ENCODE results near the gene KIF13A. TPM values are rescaled to one million over a fixed set of nuclear protein-coding genes. Genes with fewer than 3 reads are reported as not detected.
"Not testable (repeated sequence)": the region's sequence is repeated elsewhere in the genome, so short reads cannot be mapped to it uniquely, and the experiment has no call there.

Gene KIF13A
- total RNA-seq, 3 donors from 2014 or later: 40.0 to 60.4 (median 49.6) TPM

DNA sequence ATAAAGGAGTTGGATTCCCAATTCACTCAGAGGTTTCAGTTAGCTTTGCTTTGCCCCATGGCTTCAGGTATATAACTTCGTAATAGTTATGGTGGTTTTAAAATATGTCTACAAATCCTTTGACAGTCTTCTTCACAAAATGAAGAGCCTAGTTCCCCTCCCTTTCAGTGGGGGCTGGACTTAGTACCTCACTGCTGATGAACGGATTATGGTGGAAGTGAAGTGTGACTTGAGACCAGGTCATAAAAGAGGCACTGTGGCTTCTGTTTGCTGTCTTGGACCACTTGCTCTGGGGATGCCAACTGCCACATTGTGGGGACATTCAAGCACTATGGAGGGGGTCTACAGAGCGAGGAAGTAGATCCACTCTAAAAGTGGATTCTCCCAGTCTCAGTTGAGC, 233.2 kb downstream of the KIF13A start:
- no peaks in the 10 kb centered on the region for H3K4me1 ChIP-seq
- no peak for TF ChIP-seq POLR2AphosphoS5 (IDR thresholded peaks at IDR 0.05)
- H3K9me3 ChIP-seq: no peaks in the 10 kb centered on the region
- no peaks in the 10 kb centered on the region for H3K36me3 ChIP-seq
- intact Hi-C loops (cut with DNase I; ENCODE audit: low total_unique reads): no loop called here
- DNase-seq (ENCODE audit: low spot score in 2 of 2): no peak
- H3K27ac ChIP-seq: no peak overlapping the region
- H3K4me3 ChIP-seq: no peak overlapping the region
- no peaks in the 10 kb centered on the region for H3K27me3 ChIP-seq

DNA sequence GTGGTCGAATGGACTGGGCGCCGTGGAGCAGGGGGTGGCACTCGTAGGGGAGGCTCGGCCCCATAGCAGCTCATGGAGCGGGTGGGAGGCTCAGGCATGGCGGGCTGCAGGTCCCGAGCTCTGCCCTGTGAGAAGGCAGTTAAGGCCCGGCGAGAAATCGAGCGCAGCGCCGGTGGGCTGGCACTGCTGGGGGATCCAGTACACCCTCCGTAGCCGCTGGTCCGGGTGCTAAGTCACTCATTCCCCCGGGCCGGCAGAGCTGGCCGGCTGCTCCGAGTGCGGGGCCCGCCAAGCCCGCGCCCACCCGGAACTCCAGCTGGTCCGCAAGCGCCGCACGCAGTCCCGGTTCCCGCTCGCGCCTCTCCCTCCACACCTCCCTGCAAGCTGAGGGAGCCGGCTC, 242.1 kb downstream of the KIF13A start:
- intact Hi-C loops (cut with DNase I; ENCODE audit: low total_unique reads); H3K4me3 ChIP-seq; DNase-seq (ENCODE audit: low spot score in 2 of 2); H3K4me1 ChIP-seq; H3K27me3 ChIP-seq; H3K9me3 ChIP-seq; H3K36me3 ChIP-seq; H3K27ac ChIP-seq: not testable (repeated sequence)

DNA sequence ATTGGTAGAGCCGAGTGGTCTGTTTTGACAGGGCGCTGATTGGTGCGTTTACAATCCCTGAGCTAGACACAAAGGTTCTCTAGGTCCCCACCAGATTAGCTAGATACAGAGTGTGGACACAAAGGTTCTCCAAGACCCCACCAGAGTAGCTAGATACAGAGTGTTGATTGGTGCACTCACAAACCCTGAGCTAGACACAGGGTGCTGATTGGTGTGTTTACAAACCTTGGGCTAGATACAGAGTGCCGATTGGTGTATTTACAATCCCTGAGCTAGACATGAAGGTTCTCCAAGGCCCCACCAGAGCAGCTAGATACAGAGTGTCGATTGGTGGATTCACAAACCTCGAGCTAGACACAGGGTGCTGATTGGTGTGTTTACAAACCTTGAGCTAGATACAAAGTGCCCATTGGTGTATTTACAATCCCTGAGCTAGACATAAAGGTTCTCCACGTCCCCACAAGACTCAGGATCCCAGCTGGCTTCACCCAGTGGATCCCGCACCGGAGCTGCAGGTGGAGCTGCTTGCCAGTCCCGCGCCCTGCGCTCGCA, 242.6 kb downstream of the KIF13A start:
- H3K27me3 ChIP-seq; H3K9me3 ChIP-seq; H3K36me3 ChIP-seq; H3K4me3 ChIP-seq; H3K27ac ChIP-seq; DNase-seq (ENCODE audit: low spot score in 2 of 2); H3K4me1 ChIP-seq; intact Hi-C loops (cut with DNase I; ENCODE audit: low total_unique reads): not testable (repeated sequence)

DNA sequence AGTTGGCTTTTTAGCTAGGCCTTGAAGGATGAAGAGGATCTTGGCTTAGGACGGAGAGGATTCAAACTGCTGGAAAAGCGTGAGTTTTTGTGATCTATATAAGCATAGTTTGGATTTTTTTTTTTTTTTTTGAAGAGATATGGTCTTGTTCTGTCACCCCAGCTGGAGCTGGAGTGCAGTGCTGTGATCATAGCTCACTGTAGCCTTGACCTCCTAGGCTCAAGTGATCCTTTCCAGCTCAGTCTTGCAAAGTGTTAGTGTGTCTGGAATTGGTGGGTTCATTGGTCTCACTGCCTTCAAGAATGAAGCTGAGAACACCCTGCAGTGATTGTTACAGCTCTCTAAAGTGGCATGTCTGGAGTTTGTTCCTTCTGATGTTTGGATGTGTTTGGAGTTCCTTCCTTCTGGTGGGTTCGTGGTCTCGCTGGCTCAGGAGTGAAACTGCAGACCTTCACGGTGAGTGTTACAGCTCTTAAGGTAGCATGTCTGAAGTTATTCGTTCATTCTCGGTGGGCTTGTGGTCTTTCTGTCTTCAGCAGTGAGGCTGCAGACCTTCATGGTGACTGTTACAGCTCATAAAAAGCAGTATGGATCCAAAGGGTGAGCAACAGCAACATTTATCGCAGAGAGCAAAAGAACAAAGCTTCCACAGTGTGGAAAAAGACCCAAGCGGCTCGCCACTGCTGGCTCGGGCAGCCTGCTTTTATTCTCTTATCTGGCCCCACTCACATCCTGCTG, 243.2 kb downstream of the KIF13A start:
- Histone ChIP-seq H3K4me1 (no peaks in the 10 kb centered on the region), H3K27ac (no peak overlapping the region), H3K36me3 (no peaks in the 10 kb centered on the region), H3K9me3 (no peaks in the 10 kb centered on the region), H3K27me3 (no peaks in the 10 kb centered on the region), H3K4me3 (no peak overlapping the region)
- intact Hi-C loops (cut with DNase I; ENCODE audit: low total_unique reads): no loop called here
- no peak for DNase-seq (ENCODE audit: low spot score in 2 of 2)
- TF ChIP-seq POLR2A (IDR thresholded peaks at IDR 0.05): no peak

DNA sequence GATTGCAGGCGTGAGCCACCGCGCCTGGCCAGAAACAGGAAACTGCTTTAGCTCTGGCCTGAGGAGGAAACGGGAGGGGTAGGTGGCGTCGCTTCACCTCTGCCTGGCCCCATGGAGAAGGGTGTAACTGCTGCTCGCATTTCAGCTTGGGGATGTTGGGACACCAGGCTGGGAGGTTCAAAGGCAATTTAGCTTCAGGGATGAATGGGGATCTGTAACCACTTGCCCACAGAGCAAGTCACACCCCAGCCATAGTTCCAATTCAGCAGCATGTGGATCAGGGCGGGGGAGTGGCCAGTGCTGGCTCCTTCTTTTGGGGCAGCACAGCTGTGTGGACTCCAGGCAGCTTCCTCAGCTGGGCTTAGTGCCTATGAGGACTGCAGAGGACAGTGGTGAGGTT, 245.9 kb downstream of the KIF13A start:
- H3K4me1 ChIP-seq: no peaks in the 10 kb centered on the region
- no peak overlapping the region for H3K27ac ChIP-seq
- peaks cover 0 to 24% of the 10 kb centered on the region in 2 donors for H3K9me3 ChIP-seq
- H3K27me3 ChIP-seq: no peaks in the 10 kb centered on the region
- H3K36me3 ChIP-seq: no peaks in the 10 kb centered on the region
- DNase-seq (ENCODE audit: low spot score in 2 of 2): no peak
- TF ChIP-seq, protein P1, sequence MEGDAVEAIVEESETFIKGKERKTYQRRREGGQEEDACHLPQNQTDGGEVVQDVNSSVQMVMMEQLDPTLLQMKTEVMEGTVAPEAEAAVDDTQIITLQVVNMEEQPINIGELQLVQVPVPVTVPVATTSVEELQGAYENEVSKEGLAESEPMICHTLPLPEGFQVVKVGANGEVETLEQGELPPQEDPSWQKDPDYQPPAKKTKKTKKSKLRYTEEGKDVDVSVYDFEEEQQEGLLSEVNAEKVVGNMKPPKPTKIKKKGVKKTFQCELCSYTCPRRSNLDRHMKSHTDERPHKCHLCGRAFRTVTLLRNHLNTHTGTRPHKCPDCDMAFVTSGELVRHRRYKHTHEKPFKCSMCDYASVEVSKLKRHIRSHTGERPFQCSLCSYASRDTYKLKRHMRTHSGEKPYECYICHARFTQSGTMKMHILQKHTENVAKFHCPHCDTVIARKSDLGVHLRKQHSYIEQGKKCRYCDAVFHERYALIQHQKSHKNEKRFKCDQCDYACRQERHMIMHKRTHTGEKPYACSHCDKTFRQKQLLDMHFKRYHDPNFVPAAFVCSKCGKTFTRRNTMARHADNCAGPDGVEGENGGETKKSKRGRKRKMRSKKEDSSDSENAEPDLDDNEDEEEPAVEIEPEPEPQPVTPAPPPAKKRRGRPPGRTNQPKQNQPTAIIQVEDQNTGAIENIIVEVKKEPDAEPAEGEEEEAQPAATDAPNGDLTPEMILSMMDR (IDR thresholded peaks at IDR 0.05): no peak
- no peak for TF ChIP-seq POLR2A (IDR thresholded peaks at IDR 0.05)
- TF ChIP-seq POLR2AphosphoS5 (IDR thresholded peaks at IDR 0.05): no peak
- intact Hi-C loops (cut with DNase I; ENCODE audit: low total_unique reads): no loop called here
- no peak overlapping the region for H3K4me3 ChIP-seq

DNA sequence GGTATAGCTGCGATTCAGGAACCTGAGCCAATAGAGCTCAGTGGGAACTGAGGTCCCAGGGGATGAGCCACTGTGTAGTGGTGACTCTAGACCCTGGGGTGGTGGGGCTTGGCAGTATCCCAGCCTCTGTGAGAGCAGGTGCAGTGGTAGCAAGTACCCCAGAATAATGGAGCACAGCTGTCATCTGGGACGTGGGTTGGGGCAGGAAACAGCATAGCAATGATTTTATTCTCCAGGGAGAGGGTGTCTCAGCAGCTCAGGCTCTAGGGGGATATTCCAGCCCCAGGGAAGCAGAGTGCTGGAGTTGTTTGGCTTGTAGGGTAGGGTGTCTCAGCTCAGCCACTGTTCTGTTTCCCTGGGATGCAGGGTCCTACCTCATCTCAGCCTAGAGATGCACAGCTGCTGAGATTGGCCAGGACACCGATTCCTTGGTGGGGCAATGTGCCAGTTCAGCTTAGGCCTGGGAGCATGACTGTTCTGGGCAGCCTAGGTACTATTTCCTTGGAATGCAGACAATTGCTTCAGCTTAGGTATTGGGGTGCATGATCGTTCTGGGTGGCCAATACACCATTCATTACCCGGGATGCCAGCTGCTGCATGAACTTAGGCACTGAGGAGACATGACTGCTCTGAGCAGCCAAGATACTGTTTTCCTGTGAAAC, 246.7 kb downstream of the KIF13A start:
- peaks cover 0 to 25% of the 10 kb centered on the region in 2 donors for H3K9me3 ChIP-seq
- H3K4me3 ChIP-seq: no peak overlapping the region
- no peaks in the 10 kb centered on the region for H3K27me3 ChIP-seq
- no peak for DNase-seq (ENCODE audit: low spot score in 2 of 2)
- no peaks in the 10 kb centered on the region for H3K36me3 ChIP-seq
- no peak overlapping the region for H3K27ac ChIP-seq
- TF ChIP-seq POLR2AphosphoS5 (IDR thresholded peaks at IDR 0.05): no peak
- TF ChIP-seq, protein P1 (IDR thresholded peaks at IDR 0.05): no peak
- no peak for TF ChIP-seq POLR2A (IDR thresholded peaks at IDR 0.05)
- intact Hi-C loops (cut with DNase I; ENCODE audit: low total_unique reads): no loop called here
- H3K4me1 ChIP-seq: no peaks in the 10 kb centered on the region

DNA sequence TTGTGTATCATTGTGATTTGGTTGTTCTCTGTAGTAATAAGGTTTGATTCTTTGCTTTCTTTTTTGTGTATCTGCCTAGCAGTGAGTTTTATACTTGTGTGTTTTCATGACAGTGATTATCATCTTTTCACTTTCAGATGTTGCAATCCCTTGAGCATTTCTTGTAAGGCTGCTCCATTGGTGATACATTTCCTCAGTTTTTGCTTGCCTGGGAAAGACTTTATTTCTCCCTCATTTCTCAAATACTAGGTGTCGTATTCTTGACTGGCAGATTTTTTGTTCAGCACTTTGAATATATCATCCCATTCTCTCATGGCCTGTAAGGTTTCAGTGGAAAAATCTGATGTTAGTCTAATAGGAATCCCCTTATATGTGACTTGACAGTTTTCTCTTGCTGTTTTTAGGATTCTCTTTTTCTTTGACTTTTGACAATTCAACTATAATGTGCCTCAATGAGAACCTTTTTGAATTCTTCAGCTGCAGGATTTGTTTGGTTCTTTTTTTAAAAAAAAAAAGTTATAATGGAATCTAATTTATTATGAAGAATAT, 249.7 kb downstream of the KIF13A start:
- Histone ChIP-seq H3K9me3 (peaks cover 0 to 25% of the 10 kb centered on the region in 2 donors), H3K36me3 (no peaks in the 10 kb centered on the region), H3K27me3 (no peaks in the 10 kb centered on the region), H3K4me3 (no peak overlapping the region), H3K27ac (no peak overlapping the region), H3K4me1 (no peaks in the 10 kb centered on the region)
- no peak for TF ChIP-seq POLR2AphosphoS5 (IDR thresholded peaks at IDR 0.05)
- no peak for TF ChIP-seq POLR2A (IDR thresholded peaks at IDR 0.05)
- TF ChIP-seq, protein P1 (IDR thresholded peaks at IDR 0.05): no peak
- no peak for DNase-seq (ENCODE audit: low spot score in 2 of 2)
- intact Hi-C loops (cut with DNase I; ENCODE audit: low total_unique reads): no loop called here

DNA sequence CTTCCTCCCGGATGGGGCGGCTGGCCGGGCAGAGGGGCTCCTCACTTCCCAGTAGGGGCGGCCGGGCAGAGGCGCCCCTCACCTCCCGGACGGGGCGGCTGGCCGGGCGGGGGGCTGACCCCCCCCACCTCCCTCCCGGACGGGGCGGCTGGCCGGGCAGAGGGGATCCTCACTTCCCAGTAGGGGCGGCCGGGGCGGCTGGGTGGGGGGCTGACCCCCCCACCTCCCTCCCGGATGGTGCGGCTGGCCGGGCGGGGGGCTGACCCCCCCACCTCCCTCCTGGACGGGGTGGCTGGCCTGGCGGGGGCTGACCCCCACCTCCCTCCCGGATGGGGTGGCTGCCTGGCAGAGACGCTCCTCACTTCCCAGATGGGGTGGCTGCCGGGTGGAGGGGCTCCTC, 252.1 kb downstream of the KIF13A start:
- peaks cover 0 to 25% of the 10 kb centered on the region in 2 donors for H3K9me3 ChIP-seq
- H3K4me1 ChIP-seq; H3K4me3 ChIP-seq; DNase-seq (ENCODE audit: low spot score in 2 of 2); intact Hi-C loops (cut with DNase I; ENCODE audit: low total_unique reads); H3K36me3 ChIP-seq; H3K27me3 ChIP-seq; H3K27ac ChIP-seq: not testable (repeated sequence)

Data from breast epithelium (tissue), 4 donors.